CD14-positive monocyte (primary cell): ENCODE measurements around the gene CXorf65. TPM values are rescaled to one million over a fixed set of nuclear protein-coding genes. Genes with fewer than 3 reads are reported as not detected.
A peak's percentile ranks its signal among the peaks of the same experiment; 100 is the strongest.

ENCODE experiments used
- DNase-seq, 3 donors: peaks; one replicate each; pipeline ENCODE4 v3.0.0-alpha.2; 2011 to 2022
- H2AFZ ChIP-seq: 2 replicates; pipeline ENCODE4 v1.6.0; 2012; ENCODE audit warnings: mild to moderate bottlenecking, low read depth, low read length, inconsistent platforms; ENCODE audit not compliant: insufficient read depth, poor library complexity, severe bottlenecking
- H3K27ac ChIP-seq, 2 donors: 1 replicate in 1 of 2; 2 replicates in 1 of 2; pipeline ENCODE4 v1.5.1; 2012 to 2013; ENCODE audit warnings: low read length in 2 of 2, control low read depth in 1 of 2, inconsistent platforms in 1 of 2, low read depth in 1 of 2, mild to moderate bottlenecking in 1 of 2
- H3K27me3 ChIP-seq, 2 donors: one replicate each; pipeline versions ENCODE4 v1.6.0 to v1.6.1; 2011 to 2013; ENCODE audit warnings: low read length in 2 of 2; ENCODE audit not compliant: control insufficient read depth in 2 of 2, insufficient read depth in 2 of 2
- H3K36me3 ChIP-seq, 2 donors: replicated peaks in 1 of 2; 1 replicate in 1 of 2; 2 replicates in 1 of 2; pipeline versions ENCODE4 v1.5.1 to v1.6.1; 2012 to 2013; ENCODE audit warnings: low read length in 2 of 2, control low read depth in 1 of 2, inconsistent platforms in 1 of 2, mild to moderate bottlenecking in 1 of 2; ENCODE audit not compliant: insufficient read depth in 2 of 2, control insufficient read depth in 1 of 2
- H3K4me1 ChIP-seq, 2 donors: 1 replicate in 1 of 2; 2 replicates in 1 of 2; pipeline versions ENCODE4 v1.5.1 to v1.6.1; 2012 to 2013; ENCODE audit warnings: low read length in 2 of 2, control low read depth in 1 of 2, inconsistent platforms in 1 of 2, mild to moderate bottlenecking in 1 of 2, moderate library complexity in 1 of 2; ENCODE audit not compliant: insufficient read depth in 2 of 2, control insufficient read depth in 1 of 2
- H3K4me2 ChIP-seq: replicated peaks from 2 replicates; pipeline ENCODE3; 2012; ENCODE audit warnings: low read length, moderate library complexity, mild to moderate bottlenecking; ENCODE audit not compliant: poor library complexity, severe bottlenecking; ENCODE audit errors: extremely low read depth
- H3K4me3 ChIP-seq, 3 experiments: fragments of 200-600 bp in 1 of 3; sonication (generic) in 1 of 3; replicated peaks in 1 of 3; 1 replicate in 2 of 3; 2 replicates in 1 of 3; pipeline ENCODE4 v1.5.1; 2011 to 2013; ENCODE audit warnings: low read length in 3 of 3, mild to moderate bottlenecking in 3 of 3, control low read depth in 2 of 3, low read depth in 2 of 3, inconsistent platforms in 1 of 3, moderate library complexity in 1 of 3
- H3K79me2 ChIP-seq: 2 replicates; pipeline ENCODE4 v1.6.0; 2012; ENCODE audit warnings: mild to moderate bottlenecking, control low read depth, inconsistent platforms, low read length, moderate library complexity; ENCODE audit not compliant: insufficient read depth
- H3K9ac ChIP-seq: 2 replicates; pipeline ENCODE4 v1.6.0; 2017; ENCODE audit warnings: low read length, mild to moderate bottlenecking; ENCODE audit not compliant: insufficient read depth, poor library complexity, severe bottlenecking
- H3K9me3 ChIP-seq, 2 donors: replicated peaks in 1 of 2; 1 replicate in 1 of 2; 2 replicates in 1 of 2; pipeline versions ENCODE4 v1.5.1 to v1.6.1; 2012 to 2013; ENCODE audit warnings: low read length in 2 of 2, control low read depth in 1 of 2; ENCODE audit not compliant: control insufficient read depth in 1 of 2, insufficient read depth in 1 of 2
- H4K20me1 ChIP-seq: 2 replicates; pipeline ENCODE4 v1.6.0; 2012; ENCODE audit warnings: mild to moderate bottlenecking, low read length, control low read depth, moderate library complexity; ENCODE audit not compliant: insufficient read depth
- H3K27ac Mint-ChIP-seq, 7 donors: one replicate each; pipeline ENCODE4 v1.8.0; 2020; ENCODE audit warnings: mild to moderate bottlenecking in 7 of 7, mixed read lengths in 7 of 7, moderate library complexity in 6 of 7, inconsistent platforms in 2 of 7
- H3K27me3 Mint-ChIP-seq, 3 donors: one replicate each; pipeline ENCODE4 v1.8.0; 2021 to 2022; ENCODE audit warnings: low read depth in 3 of 3, mild to moderate bottlenecking in 3 of 3, mixed read lengths in 3 of 3, moderate library complexity in 3 of 3, inconsistent platforms in 1 of 3
- H3K36me3 Mint-ChIP-seq, 2 donors: one replicate each; pipeline ENCODE4 v1.8.0; 2020; ENCODE audit warnings: mixed read lengths in 2 of 2, inconsistent platforms in 1 of 2, mild to moderate bottlenecking in 1 of 2
- H3K4me1 Mint-ChIP-seq: one replicate; pipeline ENCODE4 v1.8.0; 2020; ENCODE audit warnings: mild to moderate bottlenecking, mixed read lengths
- H3K4me3 Mint-ChIP-seq, 2 donors: one replicate each; pipeline ENCODE4 v1.8.0; 2020; ENCODE audit warnings: mild to moderate bottlenecking in 2 of 2, mixed read lengths in 2 of 2, moderate library complexity in 1 of 2
- H3K9me3 Mint-ChIP-seq, 7 donors: one replicate each; pipeline ENCODE4 v1.8.0; 2020 to 2022; ENCODE audit warnings: mixed read lengths in 7 of 7, mild to moderate bottlenecking in 6 of 7, moderate library complexity in 6 of 7, inconsistent platforms in 2 of 7
- WGBS: methylation state at CpG from one replicate; pipeline ENCODE4 v1.1.5; 2013; ENCODE audit warnings: missing lambda C conversion rate; ENCODE audit not compliant: insufficient coverage; 5-methylcytosine and 5-hydroxymethylcytosine counted together
- intact Hi-C, 2 donors: fragments of 100-400 bp; cut with micrococcal nuclease; formaldehyde crosslinking; loops; one replicate each; pipeline versions ENCODE4 v1.15.0 to v1.15.1; 2023
- polyA plus RNA-seq, 3 donors: library from polyadenylated mRNA; depleted of rRNA in 1 of 3; unstranded in 2 of 3; stranded (reverse) in 1 of 3; fragments of 300-500 nt in 2 of 3; fragments of >200 nt in 1 of 3; fragmentation: Illumina TruSeq in 2 of 3; gene quantifications; 1 replicate in 2 of 3; 2 replicates in 1 of 3; pipeline ENCODE4 v1.2.3, GENCODE V29; 2012 to 2021
- TF ChIP-seq, protein P1 (sequence below): fragments of 200-600 bp; IDR thresholded peaks from one replicate; pipeline ENCODE4 v1.8.0; 2022; ENCODE audit warnings: antibody characterized with exemption, mild to moderate bottlenecking

CXorf65 gene
- polyA plus RNA-seq, 3 donors: 3.8 TPM; not detected in 2

DNA sequence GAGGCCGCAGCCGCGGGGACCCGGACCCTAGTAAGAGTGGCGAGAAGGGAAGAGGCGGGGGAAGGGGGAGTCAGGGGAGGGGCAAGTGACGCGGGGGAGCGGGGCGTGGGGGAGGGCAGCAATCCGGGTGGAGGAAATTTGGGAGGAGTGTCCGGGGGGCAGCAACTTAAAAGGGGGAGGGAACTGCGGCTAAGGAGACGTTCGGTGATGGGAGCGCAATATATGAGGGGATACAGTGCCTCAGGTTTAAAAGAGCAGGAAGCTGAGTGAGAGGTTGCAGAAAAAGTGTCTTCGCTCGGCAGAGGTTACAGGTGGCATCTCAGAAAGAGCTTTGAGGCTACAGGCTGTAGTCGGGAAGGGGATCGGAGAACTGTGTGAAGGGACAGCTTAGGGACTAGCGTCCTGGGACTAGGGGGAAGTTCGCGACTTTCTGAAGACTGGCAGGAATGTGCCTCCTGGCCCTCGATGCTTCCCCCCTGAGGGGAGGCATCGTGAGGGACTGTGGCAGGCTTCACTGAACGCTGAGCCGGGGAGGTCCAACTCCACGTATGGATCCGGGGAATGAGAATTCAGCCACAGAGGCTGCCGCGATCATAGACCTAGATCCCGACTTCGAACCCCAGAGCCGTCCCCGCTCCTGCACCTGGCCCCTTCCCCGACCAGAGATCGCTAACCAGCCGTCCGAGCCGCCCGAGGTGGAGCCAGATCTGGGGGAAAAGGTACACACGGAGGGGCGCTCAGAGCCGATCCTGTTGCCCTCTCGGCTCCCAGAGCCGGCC is 10.4 kb downstream of the CXorf65 start:
- peaks cover 13% of the 10 kb centered on the region in 2 donors for H3K36me3 Mint-ChIP-seq
- DNase-seq: peak in 1 of 3 donors; percentile 23
- H4K20me1 ChIP-seq: no peaks in the 10 kb centered on the region
- peak overlapping the region; percentile 49 for H3K9ac ChIP-seq
- intact Hi-C loops: loop anchor here (5.0 to 10.0 kb wide), 2 partner anchors 79 to 86 kb away; no protein-coding TSS in a partner anchor
- peaks cover 0 to 4% of the 10 kb centered on the region in 2 donors for H3K36me3 ChIP-seq
- H3K4me2 ChIP-seq: peak overlapping the region; percentile 80
- peak overlapping the region; percentile 6 to 75 for H3K27ac ChIP-seq
- H2AFZ ChIP-seq: peak overlapping the region; percentile 81
- H3K9me3 ChIP-seq: no peaks in the 10 kb centered on the region
- peak overlapping the region; percentile 80 to 94 (median 91) for H3K27ac Mint-ChIP-seq
- H3K4me1 ChIP-seq: peaks cover 23 to 29% of the 10 kb centered on the region in 2 donors
- peaks cover 20% of the 10 kb centered on the region for H3K4me1 Mint-ChIP-seq
- peaks cover 0 to 21% (median 5%) of the 10 kb centered on the region in 3 donors for H3K27me3 Mint-ChIP-seq
- peak overlapping the region; percentile 83 to 90 (median 85) for H3K4me3 ChIP-seq
- H3K79me2 ChIP-seq: no peaks in the 10 kb centered on the region
- 0% methylated on average over 26 of the region's 46 CpGs for WGBS
- peak overlapping the region; percentile 92 to 98 for H3K4me3 Mint-ChIP-seq
- no peaks in the 10 kb centered on the region for H3K27me3 ChIP-seq
- H3K9me3 Mint-ChIP-seq: peaks cover 0 to 6% (median 0%) of the 10 kb centered on the region in 7 donors
- TF ChIP-seq, protein P1, sequence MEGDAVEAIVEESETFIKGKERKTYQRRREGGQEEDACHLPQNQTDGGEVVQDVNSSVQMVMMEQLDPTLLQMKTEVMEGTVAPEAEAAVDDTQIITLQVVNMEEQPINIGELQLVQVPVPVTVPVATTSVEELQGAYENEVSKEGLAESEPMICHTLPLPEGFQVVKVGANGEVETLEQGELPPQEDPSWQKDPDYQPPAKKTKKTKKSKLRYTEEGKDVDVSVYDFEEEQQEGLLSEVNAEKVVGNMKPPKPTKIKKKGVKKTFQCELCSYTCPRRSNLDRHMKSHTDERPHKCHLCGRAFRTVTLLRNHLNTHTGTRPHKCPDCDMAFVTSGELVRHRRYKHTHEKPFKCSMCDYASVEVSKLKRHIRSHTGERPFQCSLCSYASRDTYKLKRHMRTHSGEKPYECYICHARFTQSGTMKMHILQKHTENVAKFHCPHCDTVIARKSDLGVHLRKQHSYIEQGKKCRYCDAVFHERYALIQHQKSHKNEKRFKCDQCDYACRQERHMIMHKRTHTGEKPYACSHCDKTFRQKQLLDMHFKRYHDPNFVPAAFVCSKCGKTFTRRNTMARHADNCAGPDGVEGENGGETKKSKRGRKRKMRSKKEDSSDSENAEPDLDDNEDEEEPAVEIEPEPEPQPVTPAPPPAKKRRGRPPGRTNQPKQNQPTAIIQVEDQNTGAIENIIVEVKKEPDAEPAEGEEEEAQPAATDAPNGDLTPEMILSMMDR: no peak

DNA sequence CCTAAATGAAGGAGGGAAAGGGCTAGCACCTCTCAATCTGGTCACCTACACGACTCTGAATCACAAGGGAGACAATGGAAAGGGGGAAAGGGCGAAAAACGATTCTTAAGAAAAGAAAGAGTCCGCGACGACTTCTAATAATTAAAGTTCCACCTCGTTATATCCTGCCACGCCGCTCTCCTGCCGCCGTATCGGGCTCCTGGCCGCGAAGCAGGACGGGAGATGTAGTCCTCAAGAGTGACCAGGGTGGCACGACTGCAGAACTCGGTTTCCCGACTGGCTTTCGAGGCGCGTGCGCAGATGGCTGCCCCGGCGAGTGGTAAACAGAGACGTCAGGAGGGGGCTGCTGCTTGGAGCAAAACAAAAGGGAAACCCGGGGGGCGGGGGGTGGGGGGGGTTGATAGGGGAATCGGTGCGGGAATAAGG is 11.0 kb downstream of the CXorf65 start, which contains the start of gene FOXO4:
TSS of gene FOXO4 (plus strand) at position 297 of the 426 bp plus-strand sequence. CDS start 678 bp downstream, outside the sequence.
- Histone ChIP-seq H3K36me3 (no peaks in the 10 kb centered on the region), H4K20me1 (no peaks in the 10 kb centered on the region), H3K4me1 (peaks cover 23 to 29% of the 10 kb centered on the region in 2 donors), H3K27ac (peak within 1 kb of the TSS; percentile 6 to 75), H3K27me3 (no peaks in the 10 kb centered on the region), H3K4me3 (peak within 1 kb of the TSS; percentile 83 to 90 (median 85)), H3K9ac (peak within 1 kb of the TSS; percentile 49), H3K9me3 (no peaks in the 10 kb centered on the region), H2AFZ (peak within 1 kb of the TSS; percentile 81), H3K4me2 (peak within 1 kb of the TSS; percentile 80), H3K79me2 (no peaks in the 10 kb centered on the region)
- Mint-ChIP-seq H3K36me3 (peaks cover 7 to 8% of the 10 kb centered on the region in 2 donors), H3K9me3 (peaks cover 0 to 6% (median 0%) of the 10 kb centered on the region in 7 donors), H3K27me3 (peaks cover 0 to 20% (median 5%) of the 10 kb centered on the region in 3 donors), H3K4me3 (peak within 1 kb of the TSS; percentile 92 to 98), H3K4me1 (peaks cover 20% of the 10 kb centered on the region), H3K27ac (peak within 1 kb of the TSS; percentile 80 to 94 (median 91))
- DNase-seq: peak; percentile 79 to 83 (median 79)
- WGBS: 0% methylated on average over 10 of the region's 29 CpGs
- TF ChIP-seq, protein P1: no peak
- intact Hi-C loops: loop anchor here (5.0 to 10.0 kb wide), 2 partner anchors 79 to 87 kb away; no protein-coding TSS in a partner anchor
